Suppressor macrophage treated with lipopolysaccharide for 4 hours (primary cell): ENCODE measurements around the gene PRR14.
"Not testable (repeated sequence)": the region's sequence is repeated elsewhere in the genome, so short reads cannot be mapped to it uniquely, and the experiment has no call there.

Experiments
- DNase-seq: peaks from one replicate; pipeline ENCODE4 v3.0.0-alpha.2; 2020

PRR14 gene

DNA sequence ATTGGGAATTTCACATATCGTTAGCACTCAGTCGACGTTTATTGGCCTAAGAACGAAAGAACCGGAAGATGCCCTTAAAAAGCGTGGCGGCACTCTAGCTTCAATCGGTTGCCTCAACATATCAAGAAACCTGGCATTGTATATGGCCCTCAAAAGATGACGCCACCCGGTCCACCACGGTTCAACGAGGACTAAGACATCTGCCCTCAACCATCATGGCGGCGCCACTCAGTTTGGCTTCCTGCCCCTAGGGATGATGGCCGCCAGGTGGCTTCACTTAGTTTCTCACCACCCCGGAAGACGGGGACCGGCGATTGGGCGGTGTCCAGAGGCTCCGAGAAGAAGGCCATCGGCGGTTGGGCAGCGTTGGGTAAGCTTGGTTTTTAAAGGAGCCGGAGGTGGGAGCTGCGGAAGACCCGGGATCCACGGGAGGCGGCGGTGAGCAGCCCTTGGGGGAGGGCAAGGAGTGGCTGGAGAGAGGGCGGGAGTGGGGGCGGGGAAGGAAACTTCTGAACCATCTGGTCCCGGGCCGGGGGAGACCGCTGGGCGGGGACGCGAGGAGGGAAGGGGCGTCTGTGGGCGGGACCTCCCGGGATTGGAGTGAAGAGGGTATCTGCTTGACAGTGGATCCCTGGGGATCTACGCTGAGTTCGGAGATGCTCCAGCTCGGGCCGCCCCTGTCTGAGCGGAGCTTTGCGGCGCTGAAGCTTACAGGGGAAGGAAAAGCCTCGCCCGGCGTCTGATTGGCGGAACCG lies at the start of gene PRR14:
PRR14 (plus strand) TSS at position 592 of the 755 bp plus-strand sequence. CDS start 686 bp downstream, outside the sequence.
- peak; percentile 100 for DNase-seq

DNA sequence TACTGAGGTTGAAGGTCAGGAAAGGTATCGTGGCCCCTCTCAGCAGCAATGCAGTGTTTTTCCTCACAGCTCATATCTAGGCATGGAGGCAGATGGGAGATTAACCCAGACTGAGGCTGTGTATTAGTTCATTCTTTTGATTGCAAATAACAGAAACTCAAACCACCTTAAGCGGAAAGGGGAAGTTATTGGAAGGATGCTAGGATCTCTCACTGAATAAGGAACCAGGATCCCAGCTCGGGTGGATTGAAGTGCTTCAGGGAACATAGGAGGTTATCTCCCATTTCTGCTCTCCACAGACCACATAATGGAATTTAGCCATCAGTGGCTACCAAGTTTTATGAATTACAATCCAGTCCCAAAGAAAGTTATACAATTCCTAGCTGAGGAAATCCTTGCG lies 48.8 kb upstream of the PRR14 start:
- peak; percentile 59 for DNase-seq

DNA sequence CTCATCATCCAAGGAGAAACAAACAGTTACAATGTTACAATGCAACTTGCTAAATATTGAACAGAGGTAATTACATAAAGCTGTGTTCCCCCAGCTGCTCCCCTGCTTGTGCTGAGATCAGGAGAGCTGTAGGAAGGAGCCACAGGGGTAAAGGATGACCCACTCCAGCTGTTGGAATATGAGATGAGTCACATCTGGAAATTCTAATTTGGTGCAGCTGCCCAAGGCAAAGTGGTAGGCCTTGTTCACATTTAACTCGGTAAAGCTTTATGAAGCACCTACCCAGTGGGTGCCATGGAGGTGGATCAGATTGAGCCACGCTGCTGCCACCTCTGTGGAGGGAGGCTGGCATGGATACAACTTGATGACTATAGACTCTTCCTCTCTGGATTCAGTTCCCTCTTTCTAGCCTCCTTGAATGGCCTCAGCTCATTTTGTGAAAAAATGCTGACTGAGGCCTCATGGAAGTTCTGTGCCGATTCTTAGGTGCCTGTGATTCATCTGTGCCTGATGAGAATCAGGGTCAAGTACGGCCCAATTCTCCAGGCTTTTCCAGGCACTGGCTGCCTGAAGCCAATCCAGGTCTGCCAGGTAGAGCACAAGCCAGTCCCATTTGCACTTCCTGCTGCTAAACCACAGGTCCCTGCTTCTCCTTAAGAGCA lies 48.0 kb upstream of the PRR14 start:
- peak; percentile 72 for DNase-seq

DNA sequence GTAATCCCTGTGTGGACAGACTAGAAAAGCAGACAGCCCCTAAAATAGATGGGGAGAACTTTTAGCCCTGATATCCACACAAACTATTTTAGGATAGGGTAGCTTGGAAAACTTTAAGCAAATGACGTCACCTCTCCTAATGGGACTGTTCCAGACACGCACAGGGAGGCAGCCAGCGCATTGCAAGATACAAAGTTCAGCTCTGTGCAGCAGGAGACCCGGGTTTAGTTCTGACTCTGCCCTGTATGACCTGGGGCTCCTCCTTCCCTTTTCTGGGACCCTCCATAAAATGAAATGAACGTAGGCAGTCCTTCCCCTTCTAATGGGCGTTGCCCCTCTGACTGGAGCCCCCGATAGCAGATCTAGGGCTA lies 46.8 kb upstream of the PRR14 start:
- no peak for DNase-seq

DNA sequence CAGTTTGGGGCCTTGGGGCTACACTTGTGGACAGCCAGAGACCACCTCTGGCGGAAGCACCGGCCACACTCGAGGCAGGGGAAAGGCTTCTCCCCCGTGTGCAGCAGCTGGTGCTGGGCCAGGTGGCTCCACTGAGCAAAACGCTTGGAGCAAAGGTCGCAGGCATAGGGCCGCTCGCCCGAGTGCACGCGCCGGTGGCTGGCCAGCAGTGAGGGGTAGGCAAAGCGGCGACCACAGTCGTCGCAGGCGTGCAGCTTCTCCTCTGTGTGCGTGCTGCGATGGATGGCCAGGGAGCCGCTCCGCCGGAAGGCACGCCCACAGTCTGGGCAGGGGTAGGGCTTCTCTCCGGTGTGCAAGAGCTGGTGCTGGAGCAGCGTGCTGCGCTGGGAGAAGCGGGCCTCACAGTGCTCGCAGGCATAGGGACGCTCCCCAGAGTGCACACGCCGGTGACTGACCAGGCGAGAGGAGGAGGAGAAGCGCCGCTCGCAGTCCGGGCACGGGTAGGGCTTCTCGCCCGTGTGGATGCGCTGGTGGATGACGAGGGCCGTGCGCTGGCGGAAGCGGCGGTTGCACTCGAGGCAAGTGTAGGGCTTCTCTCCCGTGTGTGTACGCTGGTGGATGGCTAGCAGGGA lies 46.3 kb upstream of the PRR14 start:
- no peak for DNase-seq

DNA sequence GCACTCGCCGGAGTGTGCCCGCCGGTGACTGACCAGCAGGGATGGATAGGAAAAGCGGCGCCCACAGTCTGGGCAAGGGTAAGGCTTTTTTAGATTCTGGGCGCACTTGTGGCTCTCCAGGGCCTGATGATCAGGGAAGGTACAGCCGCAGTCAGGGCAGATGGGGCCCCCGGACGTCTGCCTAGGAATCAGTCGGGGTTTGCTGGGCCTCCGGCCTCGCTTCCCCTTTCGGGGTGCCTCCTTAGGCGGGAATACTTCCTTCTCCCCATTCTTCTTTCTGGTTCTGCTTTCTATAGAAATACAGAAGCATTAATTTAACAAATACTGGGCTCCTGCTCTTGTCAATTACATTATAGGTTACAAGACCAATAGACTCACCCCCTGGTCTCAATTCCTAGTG lies 45.6 kb upstream of the PRR14 start:
- peak; percentile 39 for DNase-seq

DNA sequence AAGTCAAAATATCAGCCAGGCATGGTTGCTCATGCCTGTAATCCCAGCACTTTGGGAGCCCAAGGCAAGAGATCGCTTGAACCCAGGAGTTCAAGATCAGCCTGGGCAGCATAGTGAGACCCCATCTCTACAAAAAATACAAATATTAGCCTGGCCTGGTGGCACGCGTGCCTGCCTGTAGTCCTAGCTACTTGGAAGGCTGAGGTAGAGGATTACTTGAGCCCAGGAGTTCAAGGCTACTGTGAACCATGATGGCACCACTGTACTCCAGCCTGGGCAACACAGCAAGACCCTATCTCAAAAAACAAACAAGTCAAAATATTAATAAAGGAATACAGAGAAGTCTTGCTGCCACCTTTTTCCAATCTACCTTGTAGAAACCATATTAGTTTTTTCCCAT lies 44.8 kb upstream of the PRR14 start:
- DNase-seq: no peak

DNA sequence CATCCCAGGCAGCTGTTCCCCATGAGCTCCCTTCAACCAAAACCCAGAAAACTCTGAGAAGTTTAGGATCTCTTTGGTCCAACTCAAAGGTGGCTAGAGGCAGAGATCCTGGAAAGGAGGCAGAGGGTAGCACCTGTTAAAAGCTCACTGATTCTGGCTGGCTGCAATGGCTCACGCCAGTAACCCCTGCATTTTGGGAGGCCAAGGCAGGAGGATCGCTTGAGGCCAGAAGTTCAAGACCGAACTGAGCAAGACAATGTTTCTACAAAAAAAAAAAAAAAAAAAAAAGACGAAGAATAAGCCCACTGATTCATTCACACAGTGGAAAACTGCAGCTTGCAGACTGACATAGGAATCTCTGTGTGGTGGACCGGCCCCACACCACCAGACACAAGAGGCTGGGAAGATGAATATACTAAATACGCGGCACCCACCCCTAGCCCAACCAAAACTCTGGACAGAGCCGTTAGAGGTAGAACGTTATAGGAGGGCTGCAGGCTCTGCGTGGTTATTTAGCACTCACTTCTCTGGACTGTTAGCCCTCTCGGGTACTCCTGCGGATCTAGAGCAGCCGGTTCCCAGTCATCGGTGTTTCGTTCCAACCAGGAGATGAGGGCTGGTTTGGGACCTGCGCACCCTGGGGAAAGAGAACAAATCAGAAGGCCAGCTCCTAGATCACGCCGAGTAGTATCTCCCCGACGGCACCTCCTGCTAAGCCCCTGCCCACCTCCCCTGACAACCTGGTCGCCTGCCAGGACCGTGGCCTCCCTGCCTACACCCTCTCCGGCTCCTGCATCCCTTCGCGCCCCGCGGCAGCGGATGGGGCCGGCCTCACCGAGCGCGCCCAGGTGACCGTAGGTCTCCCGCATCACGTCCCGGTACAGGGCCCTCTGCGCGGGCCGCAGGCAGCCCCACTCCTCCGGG lies 41.5 kb upstream of the PRR14 start:
- DNase-seq: peak; percentile 13

DNA sequence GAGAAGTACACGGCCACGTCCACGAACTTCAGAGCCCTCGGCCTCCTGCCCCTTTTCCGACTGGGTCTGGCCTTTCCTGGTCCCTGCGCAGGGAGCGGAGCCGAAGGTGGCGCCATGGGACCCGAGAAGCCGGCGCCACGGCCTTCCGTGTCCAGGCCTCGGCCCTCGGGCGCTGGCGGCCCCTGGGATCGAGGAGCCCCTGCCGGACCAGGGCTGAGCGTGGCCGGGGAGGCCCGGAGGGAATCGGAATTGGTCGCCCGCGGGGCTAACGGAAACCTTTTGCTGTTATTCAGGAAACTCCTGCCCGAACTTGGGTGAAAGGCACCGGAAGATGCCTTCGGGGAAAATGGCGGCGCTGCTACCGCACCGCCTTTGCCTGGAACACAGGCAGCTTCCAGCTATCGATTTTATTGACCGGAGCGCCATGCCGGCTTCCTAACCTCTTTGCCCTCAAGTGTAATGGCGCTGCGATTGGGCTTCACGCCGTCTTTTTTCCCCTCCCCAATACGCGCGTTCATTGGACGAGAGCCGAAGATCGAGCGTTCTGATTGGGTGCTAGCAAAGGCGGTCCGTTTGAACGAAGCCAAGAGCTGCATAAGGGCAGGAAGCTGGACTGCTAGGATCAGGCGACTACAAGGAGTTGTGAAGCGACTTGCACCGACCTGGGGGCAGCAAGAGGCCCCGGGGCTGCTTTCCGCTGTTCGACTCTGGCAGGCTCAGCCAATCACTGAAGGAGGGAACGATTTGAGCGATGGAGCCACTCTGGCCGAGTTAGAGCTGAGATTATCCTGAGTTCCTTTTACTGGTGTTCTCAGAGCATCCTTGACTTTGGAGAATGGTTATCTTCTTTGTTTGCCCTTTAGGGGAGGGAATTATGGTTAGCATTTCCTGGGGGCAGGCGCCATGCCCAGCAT lies 40.6 kb upstream of the PRR14 start, which contains the start of gene ZNF689:
ZNF689 (minus strand) TSS at position 464 of the 914 bp plus-strand sequence; CDS start at position 116, 348 bp downstream.
- DNase-seq: peak; percentile 98

DNA sequence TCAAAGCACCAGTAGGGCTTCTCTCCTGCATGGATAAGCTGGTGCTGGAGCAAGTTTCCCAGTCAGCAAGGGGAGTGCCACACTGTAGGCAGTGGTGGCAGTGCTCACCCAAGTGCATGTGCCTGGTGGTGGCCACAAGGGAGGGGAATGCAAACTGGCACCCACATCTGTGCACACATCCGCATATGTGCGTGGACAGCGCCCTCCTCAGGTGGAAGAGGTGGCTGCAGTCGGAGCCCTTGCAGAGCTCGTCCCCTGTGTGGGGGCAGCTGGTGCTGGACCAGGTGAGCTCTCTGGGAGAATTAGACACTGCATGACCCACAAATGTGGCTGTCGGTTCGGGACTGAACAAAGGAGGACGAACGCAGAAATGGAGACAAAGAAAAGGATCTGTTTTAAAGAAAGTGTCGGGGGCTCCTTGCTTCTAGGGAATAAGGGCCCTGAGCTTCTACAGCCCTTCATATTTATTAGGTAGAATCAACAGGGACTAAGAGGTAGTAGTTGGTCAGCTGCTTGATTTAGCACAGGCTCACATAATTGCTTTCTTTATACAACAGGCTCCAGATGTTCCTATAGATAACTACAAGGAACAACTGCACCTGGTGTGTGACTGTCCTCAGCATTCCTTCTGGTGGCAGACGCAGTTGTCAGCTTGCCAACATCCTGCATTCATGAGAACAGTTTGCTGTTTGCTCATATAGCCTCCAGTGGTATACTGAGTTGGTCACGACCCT lies 35.2 kb upstream of the PRR14 start:
- peak; percentile 74 for DNase-seq

DNA sequence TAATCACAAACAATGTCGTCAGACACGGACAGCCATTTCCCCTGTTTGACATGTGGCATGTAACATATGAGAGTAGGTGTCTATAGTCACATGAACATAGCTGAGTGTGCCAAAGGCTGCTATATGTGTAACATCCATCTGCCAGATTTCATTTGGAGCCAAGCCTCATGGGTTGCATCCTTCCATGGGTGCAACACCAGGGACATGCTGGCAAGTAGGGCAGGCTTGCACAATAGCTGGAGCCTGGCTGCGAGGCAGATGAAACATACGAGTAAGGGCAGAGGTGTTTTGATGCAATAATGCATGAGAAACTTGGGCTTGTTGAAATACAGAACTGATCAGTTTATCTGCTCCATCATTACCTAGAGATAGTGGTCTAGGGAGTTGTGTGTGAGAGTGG lies 31.6 kb upstream of the PRR14 start:
- peak; percentile 6 for DNase-seq

DNA sequence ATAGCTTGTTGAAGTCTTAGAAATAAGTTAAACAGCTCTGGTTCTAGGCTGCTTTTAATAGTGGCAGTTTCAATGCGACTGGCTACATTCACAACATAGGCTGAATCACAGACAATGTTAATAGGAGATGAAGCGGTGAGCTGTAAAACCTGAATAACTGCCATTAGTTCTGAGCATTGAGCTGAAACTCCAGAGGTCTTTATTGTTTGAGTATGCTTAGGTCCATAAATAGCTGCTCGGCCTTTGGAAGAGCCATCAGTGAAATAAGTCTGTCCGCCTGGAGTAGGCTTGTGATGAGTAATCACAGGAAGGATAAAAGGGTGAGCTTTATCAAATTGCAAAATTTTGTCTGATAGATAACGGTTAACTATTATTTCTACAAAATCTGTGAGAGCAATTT lies 31.1 kb upstream of the PRR14 start:
- DNase-seq: no peak

DNA sequence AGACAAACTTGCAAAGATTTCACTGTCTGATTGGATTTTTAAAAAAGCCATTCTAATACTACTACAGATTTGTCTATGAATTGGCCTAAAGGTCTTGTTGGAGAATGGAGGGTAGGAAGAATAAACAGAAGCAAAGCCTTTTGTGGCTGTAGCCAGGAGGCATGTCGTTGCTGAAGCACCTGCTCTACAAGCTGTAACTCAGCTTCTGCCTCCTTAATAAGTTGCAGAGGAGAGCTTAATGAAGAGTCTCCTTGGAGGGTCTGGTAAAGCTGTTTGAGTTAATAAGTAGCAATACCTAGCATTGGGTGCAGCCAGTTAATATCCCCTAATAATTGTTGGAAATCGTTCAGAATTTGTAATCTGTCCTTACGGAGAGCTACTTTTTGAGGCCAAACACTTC lies 30.6 kb upstream of the PRR14 start:
- no peak for DNase-seq

DNA sequence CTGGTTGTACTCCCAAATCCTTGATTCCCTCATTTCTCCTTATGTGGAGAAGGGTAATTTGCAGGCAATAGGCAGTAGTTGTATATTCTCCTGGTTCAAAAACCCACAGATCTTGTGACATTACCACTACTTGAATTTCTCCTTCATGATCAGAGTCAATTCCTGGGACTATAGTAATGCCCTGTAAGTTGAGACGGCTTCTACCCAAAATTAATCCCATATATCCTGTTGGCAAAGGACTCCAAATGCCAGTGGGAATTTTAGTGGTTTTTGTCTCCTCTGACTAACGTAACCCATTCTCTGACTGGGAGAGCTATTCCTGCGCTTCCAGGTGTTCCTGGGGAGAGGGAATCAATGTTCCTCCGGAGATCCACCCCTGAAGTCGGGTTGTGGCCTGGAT lies 29.0 kb upstream of the PRR14 start:
- DNase-seq: no peak

DNA sequence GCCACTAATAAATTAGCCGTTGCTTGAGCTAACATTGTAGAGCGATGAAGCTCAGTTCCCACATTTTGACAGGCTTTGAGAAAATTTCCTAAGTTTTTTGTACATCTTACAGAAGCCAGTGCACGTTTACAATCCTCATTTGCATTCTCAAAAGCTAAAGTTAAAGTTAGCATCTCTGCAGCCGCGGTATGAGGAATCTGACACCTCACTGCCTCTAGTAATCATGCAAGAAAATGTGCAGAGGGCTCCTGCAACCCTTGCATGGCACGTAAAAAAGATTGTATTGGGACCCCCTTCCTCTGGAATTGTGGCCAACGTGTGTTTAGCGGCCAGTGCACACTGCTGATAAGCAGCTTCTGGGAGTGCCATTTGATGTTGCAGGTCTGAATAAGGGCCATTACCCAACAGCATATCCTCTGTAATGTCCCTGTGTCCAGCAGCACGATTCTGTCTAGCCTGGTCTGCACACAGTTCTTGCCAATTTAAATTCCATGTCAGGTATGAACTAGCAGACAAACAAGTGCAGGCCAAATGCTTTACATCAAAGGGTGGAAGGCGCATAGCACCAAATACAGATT lies 28.2 kb upstream of the PRR14 start:
- no peak for DNase-seq

DNA sequence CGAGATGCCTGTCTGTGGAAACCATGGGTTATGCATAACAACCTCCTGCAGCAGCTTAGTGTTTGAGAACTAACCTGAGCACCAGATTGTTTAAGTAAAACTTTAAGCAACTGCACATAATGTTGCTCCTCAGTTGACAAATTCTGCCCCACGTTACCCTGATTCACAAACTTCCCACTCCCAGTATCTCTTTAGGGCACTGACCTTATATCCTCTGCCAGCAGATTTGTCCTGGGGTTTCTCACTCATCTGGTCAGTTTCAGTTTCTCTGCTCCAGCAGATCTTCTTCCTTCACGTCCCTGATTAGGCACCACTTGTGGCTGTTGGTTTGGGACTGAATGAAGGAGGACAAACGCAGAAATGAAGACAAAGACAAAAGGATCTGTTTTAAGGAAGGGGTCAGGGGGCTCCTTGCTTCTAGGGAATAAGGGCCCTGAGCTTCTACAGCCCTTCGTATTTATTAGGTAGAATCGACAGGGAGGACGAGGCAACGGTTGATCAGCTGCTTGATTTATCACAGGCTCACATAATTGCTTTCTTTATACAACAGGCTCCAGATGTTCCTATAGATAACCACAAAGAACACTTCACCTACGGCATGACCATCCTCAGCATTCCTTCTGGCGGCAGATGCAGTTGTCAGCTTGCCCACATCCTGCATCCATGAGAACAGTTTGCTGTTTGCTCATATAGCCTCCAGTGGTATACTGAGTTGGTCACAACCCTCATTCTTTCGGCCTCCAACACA lies 27.1 kb upstream of the PRR14 start:
- DNase-seq: peak; percentile 73

DNA sequence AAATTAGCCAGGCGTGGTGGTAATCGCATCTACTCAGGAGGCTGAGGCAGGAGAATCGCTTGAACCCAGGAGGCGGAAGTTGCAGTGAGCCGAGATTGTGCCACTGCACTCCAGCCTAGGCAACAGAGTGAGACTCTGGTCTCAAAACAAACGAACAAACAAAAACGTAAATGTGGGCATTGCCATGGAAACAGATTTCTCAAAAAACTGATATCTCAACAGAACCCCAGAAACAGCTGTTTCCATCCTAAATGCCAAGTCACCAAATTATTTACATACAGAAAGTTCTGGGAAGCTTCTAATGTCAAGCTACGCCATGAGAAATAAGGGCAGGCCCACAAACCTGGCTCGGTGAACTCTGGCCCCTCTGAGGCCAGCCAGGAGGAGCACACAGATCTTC lies 24.5 kb upstream of the PRR14 start:
- no peak for DNase-seq

DNA sequence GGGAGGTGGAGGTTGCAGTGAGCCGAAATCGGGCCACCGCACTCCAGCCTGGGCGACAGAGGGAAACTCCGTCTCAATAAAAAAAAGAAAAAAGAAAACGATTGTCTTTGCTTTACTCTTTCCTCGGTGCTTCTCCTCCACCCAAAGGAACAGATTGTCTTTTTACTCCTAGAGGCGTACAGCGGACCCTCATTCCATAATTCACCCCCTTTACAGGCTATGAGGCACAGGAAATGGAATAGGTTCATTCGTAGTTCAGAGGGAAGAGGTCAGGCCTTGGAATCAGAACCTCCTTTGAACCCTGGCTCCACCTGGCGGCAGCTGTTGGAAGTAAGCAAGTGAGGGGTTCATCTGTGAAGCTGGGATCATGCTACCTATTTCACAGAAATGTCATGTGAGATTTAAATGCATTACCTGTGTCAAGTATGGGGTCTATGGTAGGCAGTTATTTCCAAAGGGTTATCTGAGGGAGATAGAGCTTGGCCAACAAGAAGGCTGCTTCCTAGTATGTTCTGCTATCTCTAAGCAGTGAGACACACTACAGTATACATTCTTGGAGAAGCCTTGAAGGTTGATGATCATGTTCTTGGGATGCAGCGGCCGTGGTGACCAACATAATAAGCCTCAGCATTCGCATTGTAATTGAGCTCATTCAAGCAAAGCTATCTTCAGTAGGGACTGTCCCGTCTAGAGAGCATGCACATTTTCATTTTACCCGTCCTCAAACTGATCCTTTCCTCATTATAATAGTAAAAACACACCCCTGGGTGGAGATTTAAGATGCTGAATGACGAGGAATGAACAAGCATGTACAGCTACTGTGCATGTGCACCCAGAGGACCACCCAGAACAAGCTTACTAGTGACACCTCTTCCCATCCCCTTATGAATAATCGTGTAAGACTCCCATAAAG lies 21.9 kb upstream of the PRR14 start:
- DNase-seq: peak; percentile 87

DNA sequence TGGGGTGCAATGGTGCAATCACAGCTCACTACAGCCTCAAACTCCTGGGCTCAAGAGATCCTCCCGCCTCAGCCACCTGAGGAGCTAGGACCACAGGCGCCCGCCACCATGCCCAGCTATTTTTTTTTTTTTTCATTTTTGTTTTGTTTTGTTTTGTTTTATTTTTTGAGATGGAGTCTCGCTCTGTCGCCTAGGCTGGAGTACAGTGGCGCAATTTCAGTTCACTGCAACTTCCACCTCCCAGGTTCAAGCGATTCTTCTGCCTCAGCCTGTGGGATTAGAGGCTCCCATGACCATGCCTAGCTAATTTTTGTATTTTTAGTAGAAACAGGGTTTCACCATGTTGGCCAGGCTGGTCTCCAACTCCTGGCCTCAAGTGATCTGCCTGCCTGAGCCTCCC lies 18.3 kb upstream of the PRR14 start:
- DNase-seq: not testable (repeated sequence)
